Panc1 (cell line): ENCODE data around the gene OR51D1.

Source experiments
- CTCF ChIP-seq: fragments of 450-650 bp; IDR thresholded peaks from 2 replicates; pipeline ENCODE4 v1.5.1; 2017; ENCODE audit warnings: mild to moderate bottlenecking
- POLR2AphosphoS5 ChIP-seq: IDR thresholded peaks from 2 replicates; pipeline ENCODE4 v1.6.1; 2012; ENCODE audit warnings: mild to moderate bottlenecking, low read depth, low read length, moderate library complexity
- TCF7L2 ChIP-seq: IDR thresholded peaks from 2 replicates; pipeline ENCODE4 v1.6.1; 2011; ENCODE audit warnings: mild to moderate bottlenecking, low read depth, low read length, inconsistent platforms

GRCh38 chr11:4641501-4641900, 4.2 kb downstream of the OR51D1 start:
- no peak for TF ChIP-seq CTCF
- no peak for TF ChIP-seq POLR2AphosphoS5
- TF ChIP-seq TCF7L2: no peak
